ENCODE results near the gene KCNAB1.
A peak's percentile ranks its signal among the peaks of the same experiment; 100 is the strongest.

Gene KCNAB1

GRCh38 chr3:156530980-156531379, 410.6 kb downstream of the KCNAB1 start:
- H3K9me3 Mint-ChIP-seq (ENCODE audit: low read depth), result no peaks in the 10 kb centered on the region
- H3K27ac Mint-ChIP-seq, result no peak overlapping the region
- no peaks in the 10 kb centered on the region for H3K27me3 Mint-ChIP-seq
- H3K36me3 Mint-ChIP-seq, result peaks cover 13% of the 10 kb centered on the region
- peaks cover 5% of the 10 kb centered on the region for H3K4me1 Mint-ChIP-seq (ENCODE audit: low read depth)
- H3K4me3 Mint-ChIP-seq, result no peak overlapping the region

DNA sequence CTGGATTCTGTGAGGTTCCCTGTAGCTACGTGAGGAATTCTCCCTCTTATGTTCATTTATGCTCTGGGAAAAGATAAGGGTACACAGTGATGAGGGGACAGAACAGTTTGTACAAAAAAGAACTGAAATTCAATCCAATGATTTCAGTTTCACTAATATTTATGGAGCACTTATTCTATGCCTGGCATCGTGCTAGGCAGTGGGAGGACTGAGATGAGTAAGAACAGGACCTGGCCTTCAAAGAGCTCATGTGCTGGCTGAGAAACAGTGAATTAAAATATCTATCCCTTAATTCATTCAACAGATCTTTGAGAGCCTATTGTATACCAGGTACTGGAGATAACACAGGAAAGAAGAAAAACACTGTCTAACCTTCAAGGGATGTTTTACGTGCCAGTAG, 412.4 kb downstream of the KCNAB1 start:
- Mint-ChIP-seq H3K9me3 (ENCODE audit: low read depth) (no peaks in the 10 kb centered on the region), H3K36me3 (peaks cover 11% of the 10 kb centered on the region), H3K4me1 (ENCODE audit: low read depth) (peaks cover 5% of the 10 kb centered on the region), H3K4me3 (no peak overlapping the region), H3K27ac (no peak overlapping the region), H3K27me3 (no peaks in the 10 kb centered on the region)

- Mint-ChIP-seq H3K36me3 (peaks cover 11% of the 10 kb centered on the region), H3K9me3 (ENCODE audit: low read depth) (no peaks in the 10 kb centered on the region), H3K4me3 (no peak overlapping the region), H3K27me3 (no peaks in the 10 kb centered on the region), H3K27ac (no peak overlapping the region), H3K4me1 (ENCODE audit: low read depth) (peaks cover 5% of the 10 kb centered on the region)
These were observed 412.8 kb downstream of the KCNAB1 start for GRCh38 chr3:156533205-156533604.

DNA sequence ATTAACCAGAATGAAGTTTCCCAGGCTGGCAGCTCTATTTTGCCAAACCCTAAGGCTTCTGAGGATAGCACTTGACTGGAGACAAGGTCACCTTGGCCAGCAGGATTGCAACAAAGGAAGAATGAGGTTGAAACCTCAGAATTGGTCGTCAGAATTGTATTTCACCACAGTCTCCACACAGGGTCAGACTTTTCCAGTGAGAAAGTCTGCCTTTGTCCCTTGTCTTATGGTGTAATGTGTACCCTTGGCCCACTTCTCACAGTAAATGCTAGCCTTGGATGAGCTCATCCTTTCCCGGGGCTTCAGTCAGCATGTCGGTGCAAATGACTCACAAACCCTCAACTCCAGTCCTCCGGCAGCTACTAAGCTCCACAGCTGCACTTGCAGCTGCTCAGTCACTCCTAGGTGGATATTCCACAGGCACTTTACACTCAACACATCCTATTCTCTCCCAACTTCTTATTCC, 414.8 kb downstream of the KCNAB1 start:
- H3K27ac Mint-ChIP-seq, result peak overlapping the region; percentile 5
- peaks cover 5% of the 10 kb centered on the region for H3K4me1 Mint-ChIP-seq (ENCODE audit: low read depth)
- H3K27me3 Mint-ChIP-seq, result no peaks in the 10 kb centered on the region
- H3K9me3 Mint-ChIP-seq (ENCODE audit: low read depth), result no peaks in the 10 kb centered on the region
- H3K4me3 Mint-ChIP-seq, result no peak overlapping the region
- H3K36me3 Mint-ChIP-seq, result peaks cover 10% of the 10 kb centered on the region

DNA sequence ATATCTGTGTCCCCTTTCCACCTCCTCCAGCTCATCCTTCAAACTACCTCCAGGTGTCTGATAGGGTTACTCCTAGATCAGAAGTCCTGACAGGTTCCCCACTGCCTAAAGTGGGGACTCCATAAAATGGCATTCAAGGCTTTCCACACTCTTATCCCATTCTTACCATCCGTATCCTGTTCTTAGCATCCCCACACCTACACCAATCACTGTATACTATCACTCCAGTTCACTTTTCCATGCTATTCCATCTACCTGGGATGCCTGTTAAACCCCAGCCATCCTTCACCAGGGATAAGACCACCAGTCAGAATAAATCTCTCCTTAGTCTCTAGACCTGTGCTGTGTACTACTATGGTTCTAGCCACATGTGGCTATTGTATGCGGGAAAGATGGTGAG, 415.4 kb downstream of the KCNAB1 start:
- H3K4me1 Mint-ChIP-seq (ENCODE audit: low read depth), result peaks cover 5% of the 10 kb centered on the region
- H3K27ac Mint-ChIP-seq, result no peak overlapping the region
- no peaks in the 10 kb centered on the region for H3K9me3 Mint-ChIP-seq (ENCODE audit: low read depth)
- H3K4me3 Mint-ChIP-seq, result no peak overlapping the region
- peaks cover 12% of the 10 kb centered on the region for H3K36me3 Mint-ChIP-seq
- no peaks in the 10 kb centered on the region for H3K27me3 Mint-ChIP-seq

DNA sequence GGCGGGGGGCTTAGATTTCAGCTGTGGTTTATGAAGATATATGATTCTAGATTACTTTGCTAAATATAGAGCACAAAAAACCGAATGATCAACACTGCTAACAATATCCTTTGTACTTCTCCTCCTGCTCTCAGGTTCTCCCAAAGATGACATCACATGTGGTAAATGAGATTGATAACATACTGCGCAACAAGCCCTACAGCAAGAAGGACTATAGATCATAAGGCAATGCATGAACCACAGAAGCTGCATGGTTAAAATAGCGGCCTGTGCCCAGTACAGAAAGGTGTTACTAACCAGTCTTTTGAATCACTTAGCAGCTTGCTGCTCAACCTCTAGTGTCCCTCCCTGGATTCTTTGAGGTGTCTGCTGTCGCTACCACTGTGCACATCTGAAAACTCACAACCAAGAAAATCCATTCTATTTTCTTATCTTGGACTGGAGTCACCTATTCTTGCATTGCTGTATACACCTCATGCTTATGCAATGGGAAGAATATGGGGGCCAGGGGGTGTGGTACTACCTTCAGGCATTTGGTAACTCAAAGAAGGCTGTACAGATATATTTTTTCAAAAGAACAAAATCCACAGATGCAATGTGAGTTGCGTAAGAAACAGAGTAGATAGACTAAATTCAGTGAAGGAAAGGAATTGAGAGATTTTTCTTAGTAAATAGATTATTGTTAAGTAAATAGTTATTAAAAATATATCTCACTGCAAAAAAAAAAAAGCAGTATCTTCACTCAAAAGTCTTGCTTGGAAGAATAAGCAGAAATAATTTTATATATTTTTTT, 416.3 kb downstream of the KCNAB1 start:
- Mint-ChIP-seq H3K9me3 (ENCODE audit: low read depth) (no peaks in the 10 kb centered on the region), H3K36me3 (peaks cover 12% of the 10 kb centered on the region), H3K4me1 (ENCODE audit: low read depth) (peaks cover 5% of the 10 kb centered on the region), H3K27ac (no peak overlapping the region), H3K4me3 (no peak overlapping the region), H3K27me3 (no peaks in the 10 kb centered on the region)

DNA sequence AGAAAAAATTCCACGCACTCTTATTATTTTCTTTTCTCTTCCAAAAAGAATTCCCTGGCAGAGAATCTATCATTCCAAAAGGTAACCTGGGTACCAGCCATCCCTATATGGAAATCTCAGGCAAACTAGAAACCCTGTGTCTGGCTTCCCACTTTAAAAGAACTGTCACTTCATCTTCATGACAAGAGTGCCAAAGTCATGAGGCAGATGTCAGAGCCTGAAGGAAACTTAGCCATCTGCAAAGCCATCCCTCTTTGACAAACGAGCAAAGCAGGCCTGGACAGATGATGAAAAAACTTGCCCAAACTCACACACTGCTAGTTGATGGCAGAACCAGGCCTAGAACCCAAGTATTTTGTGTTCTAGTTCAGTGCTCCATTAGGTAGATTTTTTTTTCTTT, 418.7 kb downstream of the KCNAB1 start:
- Mint-ChIP-seq H3K27ac (no peak overlapping the region), H3K27me3 (no peaks in the 10 kb centered on the region), H3K4me1 (ENCODE audit: low read depth) (peaks cover 5% of the 10 kb centered on the region), H3K4me3 (no peak overlapping the region), H3K9me3 (ENCODE audit: low read depth) (no peaks in the 10 kb centered on the region), H3K36me3 (peaks cover 13% of the 10 kb centered on the region)

GRCh38 chr3:156539802-156540201, 419.4 kb downstream of the KCNAB1 start:
- Mint-ChIP-seq H3K4me3 (no peak overlapping the region), H3K27ac (no peak overlapping the region), H3K36me3 (peaks cover 13% of the 10 kb centered on the region), H3K27me3 (no peaks in the 10 kb centered on the region), H3K4me1 (ENCODE audit: low read depth) (peaks cover 8% of the 10 kb centered on the region), H3K9me3 (ENCODE audit: low read depth) (no peaks in the 10 kb centered on the region)

- peak overlapping the region; percentile 22 for H3K27ac Mint-ChIP-seq
- peaks cover 19% of the 10 kb centered on the region for H3K4me1 Mint-ChIP-seq (ENCODE audit: low read depth)
- no peaks in the 10 kb centered on the region for H3K27me3 Mint-ChIP-seq
- no peaks in the 10 kb centered on the region for H3K9me3 Mint-ChIP-seq (ENCODE audit: low read depth)
- H3K36me3 Mint-ChIP-seq, result peaks cover 12% of the 10 kb centered on the region
- H3K4me3 Mint-ChIP-seq, result no peak overlapping the region
These were observed 422.0 kb downstream of the KCNAB1 start for GRCh38 chr3:156542101-156543042.

DNA sequence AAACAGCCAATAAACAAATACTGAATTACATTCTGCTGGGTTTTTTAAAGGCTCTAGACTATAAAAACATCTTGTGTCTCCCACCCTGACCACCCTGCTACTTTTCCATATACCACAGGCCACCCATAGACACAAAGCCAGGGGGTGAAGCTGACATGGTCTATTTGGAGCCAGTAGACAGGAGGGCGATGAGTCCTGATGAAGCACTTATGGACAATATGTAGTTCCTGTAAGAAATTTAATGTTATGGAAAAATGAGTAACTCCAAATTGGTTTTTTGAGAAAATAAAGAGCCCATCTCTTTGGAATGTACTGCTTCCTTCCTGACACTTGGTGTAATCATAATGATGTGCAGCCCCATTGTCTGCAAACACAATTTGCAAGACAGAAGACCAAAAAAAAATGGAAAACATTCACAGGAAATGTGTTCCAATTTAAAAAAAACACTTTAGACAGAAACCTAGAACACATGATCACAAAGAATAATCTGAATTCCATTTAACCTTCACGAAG, 422.7 kb downstream of the KCNAB1 start:
- H3K27me3 Mint-ChIP-seq, result no peaks in the 10 kb centered on the region

GRCh38 chr3:156547637-156548036, 427.3 kb downstream of the KCNAB1 start:
- no peak overlapping the region for H3K4me3 Mint-ChIP-seq
- H3K9me3 Mint-ChIP-seq (ENCODE audit: low read depth), result no peaks in the 10 kb centered on the region
- H3K27me3 Mint-ChIP-seq, result no peaks in the 10 kb centered on the region
- H3K27ac Mint-ChIP-seq, result no peak overlapping the region
- peaks cover 22% of the 10 kb centered on the region for H3K36me3 Mint-ChIP-seq
- H3K4me1 Mint-ChIP-seq (ENCODE audit: low read depth), result peaks cover 49% of the 10 kb centered on the region

More for the DNA sequence above, 422.7 kb downstream of the KCNAB1 start:
- Mint-ChIP-seq H3K4me1 (ENCODE audit: low read depth) (peaks cover 20% of the 10 kb centered on the region), H3K27ac (no peak overlapping the region), H3K36me3 (peaks cover 12% of the 10 kb centered on the region), H3K4me3 (no peak overlapping the region), H3K9me3 (ENCODE audit: low read depth) (no peaks in the 10 kb centered on the region)

DNA sequence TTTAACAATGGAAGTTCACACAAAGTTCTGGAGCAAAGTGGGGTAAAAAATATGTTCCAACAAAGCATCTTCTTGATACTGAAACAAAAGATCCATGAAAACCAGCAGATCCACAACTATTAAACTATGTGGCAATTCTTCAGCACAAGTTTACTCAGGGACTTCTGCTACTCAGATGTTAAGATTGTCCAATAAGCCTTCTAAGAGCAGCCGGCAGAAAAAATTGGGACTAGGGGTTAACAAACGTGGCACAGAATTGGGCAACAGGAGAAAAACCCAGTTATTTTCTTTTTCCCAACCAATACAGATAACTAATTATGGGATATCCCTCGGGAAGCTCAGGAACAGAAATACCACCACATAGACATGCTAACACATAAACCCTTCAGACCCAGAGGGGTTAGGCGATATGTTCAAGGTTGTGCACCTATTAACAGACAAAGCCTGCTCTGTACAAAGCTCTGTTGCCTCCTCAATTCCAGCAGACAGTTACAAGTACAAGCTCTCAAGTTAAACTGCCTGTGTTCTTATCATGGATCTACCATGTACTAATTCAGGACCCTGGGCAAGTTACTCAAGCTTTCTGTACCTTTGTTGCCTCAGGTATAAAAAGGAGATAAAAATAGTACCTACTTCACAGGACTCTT, 427.8 kb downstream of the KCNAB1 start:
- peaks cover 54% of the 10 kb centered on the region for H3K4me1 Mint-ChIP-seq (ENCODE audit: low read depth)
- peaks cover 19% of the 10 kb centered on the region for H3K36me3 Mint-ChIP-seq
- H3K27me3 Mint-ChIP-seq, result no peaks in the 10 kb centered on the region
- H3K27ac Mint-ChIP-seq, result no peak overlapping the region
- H3K9me3 Mint-ChIP-seq (ENCODE audit: low read depth), result no peaks in the 10 kb centered on the region
- no peak overlapping the region for H3K4me3 Mint-ChIP-seq

DNA sequence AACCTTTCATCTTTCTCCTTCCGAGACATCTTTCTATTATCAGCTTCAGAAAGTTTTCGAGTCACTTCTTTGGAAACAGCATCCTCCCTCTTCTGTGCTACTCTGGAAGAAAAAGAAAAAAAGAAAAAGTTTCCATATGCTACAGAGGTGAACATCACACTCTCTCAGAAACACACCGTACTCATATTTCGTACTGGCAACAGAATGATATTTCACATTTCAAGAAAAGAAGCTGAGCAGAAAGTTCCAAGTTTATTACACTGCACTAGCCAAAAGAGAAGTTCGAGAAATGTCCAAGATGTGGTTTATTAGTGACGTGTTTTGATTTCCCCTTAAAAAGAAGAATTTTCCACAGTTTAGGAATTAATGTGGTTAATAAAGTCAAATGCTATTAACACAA, 428.5 kb downstream of the KCNAB1 start:
- no peak overlapping the region for H3K27ac Mint-ChIP-seq
- no peak overlapping the region for H3K4me3 Mint-ChIP-seq
- H3K9me3 Mint-ChIP-seq (ENCODE audit: low read depth), result no peaks in the 10 kb centered on the region
- peaks cover 62% of the 10 kb centered on the region for H3K4me1 Mint-ChIP-seq (ENCODE audit: low read depth)
- H3K36me3 Mint-ChIP-seq, result peaks cover 20% of the 10 kb centered on the region
- no peaks in the 10 kb centered on the region for H3K27me3 Mint-ChIP-seq

GRCh38 chr3:156551261-156551660, 430.9 kb downstream of the KCNAB1 start:
- H3K4me1 Mint-ChIP-seq (ENCODE audit: low read depth), result peaks cover 56% of the 10 kb centered on the region
- no peak overlapping the region for H3K27ac Mint-ChIP-seq
- no peaks in the 10 kb centered on the region for H3K27me3 Mint-ChIP-seq
- peak overlapping the region; percentile 40 for H3K4me3 Mint-ChIP-seq
- no peaks in the 10 kb centered on the region for H3K9me3 Mint-ChIP-seq (ENCODE audit: low read depth)
- H3K36me3 Mint-ChIP-seq, result peaks cover 22% of the 10 kb centered on the region
